Measurements from ENCODE around the gene PTGER4. TPM values are rescaled to one million over a fixed set of nuclear protein-coding genes. Genes with fewer than 3 reads are reported as not detected.
"Not testable (repeated sequence)": the region's sequence is repeated elsewhere in the genome, so short reads cannot be mapped to it uniquely, and the experiment has no call there.

PTGER4 gene
- total RNA-seq, 2 experiments from 2014 or later = 83.8 to 86.3 TPM

GRCh38 chr5:40653221-40654022 is 26.3 kb upstream of the PTGER4 start:
- Mint-ChIP-seq H3K4me3 (peak overlapping the region; percentile 54), H3K27me3 (ENCODE audit: low read depth) (no peaks in the 10 kb centered on the region), H3K9me3 (no peaks in the 10 kb centered on the region), H3K36me3 (ENCODE audit: low read depth) (no peaks in the 10 kb centered on the region), H3K4me1 (ENCODE audit: low read depth) (peaks cover 57% of the 10 kb centered on the region), H3K27ac (peak overlapping the region; percentile 67)
- intact Hi-C loops (cut with micrococcal nuclease) = loop anchor here (1.0 kb wide), 2 partner anchors 13 to 74 kb away; no protein-coding TSS in a partner anchor
- CTCF ChIA-PET = interaction anchor here (0.6 to 2.2 kb wide), 10 partner anchors 12 to 705 kb away, joined by 3 to 9 read pairs (median 4); no protein-coding TSS in a partner anchor
- peak; percentile 22 for DNase-seq

DNA sequence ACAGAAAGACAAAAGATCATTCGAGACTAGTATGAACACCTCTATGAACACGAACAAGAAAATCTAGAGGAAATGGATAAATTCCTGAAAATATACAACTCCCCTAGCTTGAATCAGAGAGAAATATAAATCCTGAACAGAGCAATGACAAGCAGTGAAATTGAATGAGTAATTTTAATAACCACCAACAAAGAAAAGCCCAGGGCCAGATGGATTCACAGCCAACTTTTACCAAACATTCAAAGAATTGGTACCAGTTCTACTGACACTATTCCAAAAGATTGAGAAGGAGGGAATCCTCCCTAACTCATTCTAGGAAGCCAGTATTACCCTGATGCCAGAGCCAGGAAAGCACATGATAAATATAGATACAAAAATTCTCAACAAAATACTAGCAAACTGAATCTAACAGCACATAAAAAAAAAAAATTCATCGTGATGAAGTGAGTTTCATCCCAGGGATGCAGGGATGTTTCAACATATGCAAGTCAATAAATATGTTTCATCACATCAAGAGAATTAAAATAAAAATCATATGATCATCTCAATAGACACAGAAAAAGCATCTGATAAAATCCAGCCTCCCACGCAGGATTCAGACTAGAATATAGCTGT is 25.2 kb upstream of the PTGER4 start:
- DNase-seq = no peak
- intact Hi-C loops (cut with micrococcal nuclease) = loop anchor here (1.0 kb wide), 2 partner anchors 12 to 75 kb away; no protein-coding TSS in a partner anchor
- peaks cover 52% of the 10 kb centered on the region for H3K4me1 Mint-ChIP-seq (ENCODE audit: low read depth)
- H3K9me3 Mint-ChIP-seq = no peaks in the 10 kb centered on the region
- peak overlapping the region; percentile 62 for H3K4me3 Mint-ChIP-seq
- H3K27ac Mint-ChIP-seq = peak overlapping the region; percentile 67
- CTCF ChIA-PET = interaction anchor here (0.7 to 2.2 kb wide), 5 partner anchors 21 to 364 kb away, joined by 4 to 9 read pairs (median 5); no protein-coding TSS in a partner anchor
- H3K36me3 Mint-ChIP-seq (ENCODE audit: low read depth) = no peaks in the 10 kb centered on the region
- H3K27me3 Mint-ChIP-seq (ENCODE audit: low read depth) = no peaks in the 10 kb centered on the region

DNA sequence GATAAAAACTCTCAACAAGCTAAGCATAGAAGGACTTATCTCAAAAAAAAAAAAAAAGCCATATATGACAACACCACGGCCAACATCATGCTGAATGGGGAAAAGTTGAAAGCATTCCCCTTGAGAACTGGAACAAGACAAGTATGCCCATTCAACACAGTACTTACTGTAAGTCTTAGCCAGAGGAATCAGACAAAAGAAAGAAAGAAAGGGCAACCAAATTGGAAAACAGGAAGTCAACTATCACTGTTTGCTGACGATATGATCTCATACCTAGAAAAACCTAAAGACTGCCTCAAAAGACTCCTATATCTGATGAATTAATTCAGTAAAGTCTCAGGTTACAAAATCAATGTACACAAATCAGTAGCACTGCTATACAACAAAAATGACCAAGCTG is 24.6 kb upstream of the PTGER4 start:
- Mint-ChIP-seq H3K4me1 (ENCODE audit: low read depth) (peaks cover 45% of the 10 kb centered on the region), H3K27ac (peak overlapping the region; percentile 80), H3K27me3 (ENCODE audit: low read depth) (no peaks in the 10 kb centered on the region), H3K4me3 (peak overlapping the region; percentile 45), H3K36me3 (ENCODE audit: low read depth) (no peaks in the 10 kb centered on the region), H3K9me3 (no peaks in the 10 kb centered on the region)
- intact Hi-C loops (cut with micrococcal nuclease) = loop anchor here (1.0 kb wide), 1 partner anchor 20 kb away; no protein-coding TSS in a partner anchor
- CTCF ChIA-PET = interaction anchor here (0.7 to 1.4 kb wide), 3 partner anchors 31 to 364 kb away, joined by 4 to 5 read pairs (median 5); no protein-coding TSS in a partner anchor
- DNase-seq = no peak

- intact Hi-C loops (cut with micrococcal nuclease); CTCF ChIA-PET; DNase-seq; H3K9me3 Mint-ChIP-seq; H3K27ac Mint-ChIP-seq; H3K36me3 Mint-ChIP-seq (ENCODE audit: low read depth); H3K4me3 Mint-ChIP-seq; H3K27me3 Mint-ChIP-seq (ENCODE audit: low read depth): not testable (repeated sequence)
- H3K4me1 Mint-ChIP-seq (ENCODE audit: low read depth) = peaks cover 41% of the 10 kb centered on the region
Measured at GRCh38 chr5:40656091-40656490, 23.6 kb upstream of the PTGER4 start.

DNA sequence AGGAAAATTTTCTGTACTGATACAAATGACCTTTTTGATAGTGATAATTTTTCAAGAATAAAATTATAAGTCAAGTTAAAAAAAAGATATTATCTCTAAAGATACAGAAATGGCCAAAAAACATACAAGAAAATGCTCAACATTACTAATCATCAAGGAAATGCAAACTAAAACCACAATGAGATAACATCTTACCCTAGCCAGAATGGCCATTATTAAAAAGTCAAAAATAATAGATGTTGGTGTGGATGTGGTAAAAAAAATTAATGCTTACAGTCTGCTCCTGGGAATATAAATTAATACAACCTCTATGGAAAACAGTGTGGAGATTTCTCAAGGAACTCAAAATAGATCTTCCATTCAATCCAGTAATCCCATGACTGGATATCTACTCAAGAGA is 22.9 kb upstream of the PTGER4 start:
- Mint-ChIP-seq H3K4me3 (no peak overlapping the region), H3K27me3 (ENCODE audit: low read depth) (no peaks in the 10 kb centered on the region), H3K36me3 (ENCODE audit: low read depth) (no peaks in the 10 kb centered on the region), H3K4me1 (ENCODE audit: low read depth) (peaks cover 38% of the 10 kb centered on the region), H3K9me3 (no peaks in the 10 kb centered on the region), H3K27ac (no peak overlapping the region)
- CTCF ChIA-PET = no interaction called here
- intact Hi-C loops (cut with micrococcal nuclease) = no loop called here
- DNase-seq = no peak

DNA sequence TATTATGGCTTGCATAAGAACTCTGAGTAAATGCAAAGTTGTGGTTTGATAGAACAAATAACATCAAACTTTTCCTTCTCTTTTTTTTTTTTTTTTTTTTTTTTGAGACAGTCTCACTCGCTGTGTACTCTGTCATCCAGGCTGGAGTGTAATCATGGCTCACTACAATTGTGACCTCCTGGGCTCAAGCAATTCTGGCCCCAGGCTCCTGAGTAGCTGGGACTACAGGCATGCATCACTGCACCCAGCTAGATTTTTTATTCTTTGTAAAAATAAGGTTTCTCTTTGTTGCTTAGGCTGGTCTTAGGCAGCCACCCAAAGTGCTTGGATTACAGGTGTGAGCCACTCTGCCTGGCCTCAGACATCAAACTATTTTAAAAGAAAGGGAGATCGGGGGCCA is 19.0 kb upstream of the PTGER4 start:
- H3K36me3 Mint-ChIP-seq (ENCODE audit: low read depth) = no peaks in the 10 kb centered on the region
- no peak for DNase-seq
- intact Hi-C loops (cut with micrococcal nuclease) = no loop called here
- H3K27ac Mint-ChIP-seq = no peak overlapping the region
- no peak overlapping the region for H3K4me3 Mint-ChIP-seq
- CTCF ChIA-PET = interaction anchor here (0.7 to 1.6 kb wide), 2 partner anchors 9 to 165 kb away, joined by 4 read pairs; no protein-coding TSS in a partner anchor
- no peaks in the 10 kb centered on the region for H3K27me3 Mint-ChIP-seq (ENCODE audit: low read depth)
- peaks cover 3% of the 10 kb centered on the region for H3K4me1 Mint-ChIP-seq (ENCODE audit: low read depth)
- H3K9me3 Mint-ChIP-seq = peaks cover 3% of the 10 kb centered on the region

DNA sequence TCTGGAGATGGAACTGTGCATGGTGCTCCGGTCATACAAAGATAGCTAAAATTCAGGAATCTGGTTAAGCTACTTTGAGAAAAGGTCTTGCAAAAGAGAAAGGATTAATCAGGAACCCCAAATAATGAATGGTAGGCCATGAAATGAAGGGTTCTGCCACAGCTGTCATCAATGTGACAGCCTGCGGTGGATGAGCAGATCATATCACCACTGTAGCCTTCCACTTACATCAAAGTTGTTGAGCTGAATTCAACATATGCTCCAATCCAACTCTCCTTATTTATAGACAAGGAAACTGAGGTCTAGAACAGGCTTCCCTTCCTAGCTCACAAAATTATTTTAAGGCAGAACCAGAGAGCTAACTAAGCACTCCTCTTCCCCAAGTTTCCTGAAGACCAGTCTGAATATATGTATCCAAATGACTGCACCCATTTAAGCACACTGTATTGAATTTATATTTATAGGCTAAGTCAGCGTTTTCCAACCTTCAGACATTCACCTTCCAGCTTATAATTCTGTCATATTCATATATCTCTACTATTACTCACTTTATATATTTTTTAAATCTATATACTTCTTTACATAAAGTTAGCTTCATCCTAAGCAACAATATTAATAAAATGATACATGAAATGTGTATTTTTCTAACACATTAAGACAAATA is 13.9 kb upstream of the PTGER4 start:
- intact Hi-C loops (cut with micrococcal nuclease) = loop anchor here (1.0 kb wide), 1 partner anchor 11 kb away; no protein-coding TSS in a partner anchor
- no peak for DNase-seq
- peaks cover 3% of the 10 kb centered on the region for H3K9me3 Mint-ChIP-seq
- no peak overlapping the region for H3K4me3 Mint-ChIP-seq
- H3K4me1 Mint-ChIP-seq (ENCODE audit: low read depth) = peaks cover 22% of the 10 kb centered on the region
- CTCF ChIA-PET = interaction anchor here (0.6 to 0.7 kb wide), 3 partner anchors 13 to 499 kb away, joined by 3 read pairs; no protein-coding TSS in a partner anchor
- H3K27me3 Mint-ChIP-seq (ENCODE audit: low read depth) = no peaks in the 10 kb centered on the region
- no peaks in the 10 kb centered on the region for H3K36me3 Mint-ChIP-seq (ENCODE audit: low read depth)
- H3K27ac Mint-ChIP-seq = no peak overlapping the region

DNA sequence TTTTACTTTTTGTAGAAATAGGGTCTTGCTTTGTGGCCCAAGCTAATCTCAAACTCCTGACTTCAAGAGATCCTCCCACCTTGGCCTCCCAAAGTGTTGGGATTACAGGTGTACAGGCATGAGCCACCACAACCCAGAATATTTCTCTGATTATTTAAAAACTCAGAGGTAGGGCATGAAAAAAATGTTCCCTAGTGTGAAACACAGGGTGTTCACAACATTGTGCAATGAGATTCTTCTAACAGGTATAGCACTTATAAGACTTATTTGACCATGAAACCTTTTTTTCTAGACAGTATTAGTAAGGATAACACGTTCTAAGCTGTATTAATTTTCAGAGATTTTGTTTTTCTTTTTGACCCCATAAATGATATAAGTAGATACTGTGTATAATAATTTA is 13.1 kb upstream of the PTGER4 start:
- H3K9me3 Mint-ChIP-seq = peaks cover 3% of the 10 kb centered on the region
- intact Hi-C loops (cut with micrococcal nuclease) = loop anchor here (1.0 kb wide), 1 partner anchor 12 kb away; no protein-coding TSS in a partner anchor
- peaks cover 31% of the 10 kb centered on the region for H3K4me1 Mint-ChIP-seq (ENCODE audit: low read depth)
- no peak for DNase-seq
- CTCF ChIA-PET = interaction anchor here (0.6 kb wide), 1 partner anchor 426 kb away, joined by 3 read pairs; no protein-coding TSS in a partner anchor
- H3K27me3 Mint-ChIP-seq (ENCODE audit: low read depth) = no peaks in the 10 kb centered on the region
- H3K4me3 Mint-ChIP-seq = no peak overlapping the region
- H3K36me3 Mint-ChIP-seq (ENCODE audit: low read depth) = no peaks in the 10 kb centered on the region
- H3K27ac Mint-ChIP-seq = no peak overlapping the region

DNA sequence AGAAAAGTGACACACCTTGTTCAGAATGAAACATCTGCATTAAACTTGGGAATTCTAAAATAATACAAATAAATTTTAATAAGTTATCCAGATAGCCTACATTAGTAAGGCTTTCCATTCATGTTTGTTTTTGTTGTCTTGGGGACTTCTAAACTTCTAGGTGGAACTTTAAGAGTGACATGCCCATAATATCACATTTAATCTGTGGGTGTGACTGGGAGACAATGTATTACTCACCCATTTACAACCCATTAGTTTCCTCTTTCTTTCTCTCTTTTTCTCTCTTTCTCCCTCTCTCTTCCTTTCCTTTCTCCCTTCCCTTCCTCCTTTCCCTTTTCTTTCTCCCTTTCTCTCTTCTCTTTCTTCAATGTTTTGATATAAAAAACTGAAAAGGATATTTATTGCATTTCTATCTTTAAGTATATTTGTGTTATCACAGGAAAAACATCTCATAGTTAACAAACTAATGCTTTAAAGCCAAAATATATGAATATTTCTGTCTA is 12.5 kb upstream of the PTGER4 start:
- H3K9me3 Mint-ChIP-seq = peaks cover 3% of the 10 kb centered on the region
- H3K27me3 Mint-ChIP-seq (ENCODE audit: low read depth) = no peaks in the 10 kb centered on the region
- H3K4me1 Mint-ChIP-seq (ENCODE audit: low read depth) = peaks cover 36% of the 10 kb centered on the region
- intact Hi-C loops (cut with micrococcal nuclease) = no loop called here
- no peaks in the 10 kb centered on the region for H3K36me3 Mint-ChIP-seq (ENCODE audit: low read depth)
- CTCF ChIA-PET = no interaction called here
- DNase-seq = no peak
- no peak overlapping the region for H3K27ac Mint-ChIP-seq
- no peak overlapping the region for H3K4me3 Mint-ChIP-seq

GRCh38 chr5:40669606-40670390 is 9.9 kb upstream of the PTGER4 start:
- CTCF ChIA-PET = interaction anchor here (0.5 to 1.5 kb wide), 2 partner anchors 8 to 41 kb away, joined by 3 to 4 read pairs; no protein-coding TSS in a partner anchor
- intact Hi-C loops (cut with micrococcal nuclease) = no loop called here
- DNase-seq = no peak
- Mint-ChIP-seq H3K9me3 (no peaks in the 10 kb centered on the region), H3K27me3 (ENCODE audit: low read depth) (no peaks in the 10 kb centered on the region), H3K4me3 (no peak overlapping the region), H3K36me3 (ENCODE audit: low read depth) (no peaks in the 10 kb centered on the region), H3K4me1 (ENCODE audit: low read depth) (peaks cover 59% of the 10 kb centered on the region), H3K27ac (no peak overlapping the region)

DNA sequence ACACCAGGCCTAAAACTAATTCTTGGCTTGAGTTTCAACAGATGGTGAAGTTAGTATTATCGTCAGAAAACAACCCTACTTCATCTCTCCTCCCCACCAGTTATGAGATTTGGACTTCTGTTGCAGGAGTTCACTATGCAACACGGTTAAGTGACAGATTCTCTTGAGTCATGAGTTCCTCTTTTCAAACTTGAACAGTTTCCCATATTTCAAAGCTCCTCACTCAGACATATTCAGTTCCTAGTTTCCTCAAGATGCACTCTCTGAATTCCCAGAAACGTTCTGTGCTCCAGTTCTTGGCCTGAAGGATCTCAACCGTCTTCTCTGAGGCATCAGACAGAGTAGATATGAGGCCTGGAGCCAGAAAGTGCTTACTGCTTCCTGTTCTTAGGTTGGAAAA is 7.3 kb upstream of the PTGER4 start:
- Mint-ChIP-seq H3K27ac (peak overlapping the region; percentile 9), H3K27me3 (ENCODE audit: low read depth) (no peaks in the 10 kb centered on the region), H3K36me3 (ENCODE audit: low read depth) (no peaks in the 10 kb centered on the region), H3K4me3 (no peak overlapping the region), H3K9me3 (no peaks in the 10 kb centered on the region), H3K4me1 (ENCODE audit: low read depth) (peaks cover 82% of the 10 kb centered on the region)
- intact Hi-C loops (cut with micrococcal nuclease) = no loop called here
- CTCF ChIA-PET = interaction anchor here (0.9 kb wide), 1 partner anchor 84 kb away, joined by 6 read pairs; no protein-coding TSS in a partner anchor
- no peak for DNase-seq
